GM21360 (cell line): ENCODE measurements around the gene RGS7BP.

Experiments
- ATAC-seq: cut with Tn5 transposase; IDR thresholded peaks from one replicate; pipeline ENCODE4 v1.9.1; 2021; ENCODE audit warnings: mild to moderate bottlenecking, moderate library complexity; ENCODE audit not compliant: unreplicated experiment

Gene RGS7BP

GRCh38 chr5:64629841-64630240 is 124.0 kb downstream of the RGS7BP start:
- ATAC-seq = no peak

- ATAC-seq = no peak
Measured at GRCh38 chr5:64632251-64632650, 126.4 kb downstream of the RGS7BP start.

- ATAC-seq = no peak
Measured at GRCh38 chr5:64634997-64635686, 129.3 kb downstream of the RGS7BP start.

- ATAC-seq = no peak
Measured at GRCh38 chr5:64637144-64637543, 131.3 kb downstream of the RGS7BP start.

- no peak for ATAC-seq
Measured at GRCh38 chr5:64637837-64638443, 132.1 kb downstream of the RGS7BP start.

GRCh38 chr5:64644831-64645230 is 139.0 kb downstream of the RGS7BP start:
- no peak for ATAC-seq

GRCh38 chr5:64646169-64646568 is 140.4 kb downstream of the RGS7BP start:
- no peak for ATAC-seq

GRCh38 chr5:64649512-64649911 is 143.7 kb downstream of the RGS7BP start:
- ATAC-seq = no peak

GRCh38 chr5:64653766-64654560 is 148.1 kb downstream of the RGS7BP start:
- ATAC-seq = no peak

GRCh38 chr5:64654561-64654938 is 148.7 kb downstream of the RGS7BP start:
- no peak for ATAC-seq

- no peak for ATAC-seq
Measured at GRCh38 chr5:64655596-64655995, 149.8 kb downstream of the RGS7BP start.

GRCh38 chr5:64659289-64659688 is 153.5 kb downstream of the RGS7BP start:
- no peak for ATAC-seq
